Superior temporal gyrus (tissue), 1 donor: ENCODE data around the gene SLC16A6.
"Not testable (repeated sequence)": the region's sequence is repeated elsewhere in the genome, so short reads cannot be mapped to it uniquely, and the experiment has no call there.

ENCODE experiments used
- DNase-seq: peaks from one replicate; pipeline ENCODE4 v3.0.0-alpha.2; 2016; ENCODE audit errors: extremely low spot score

Gene SLC16A6

DNA sequence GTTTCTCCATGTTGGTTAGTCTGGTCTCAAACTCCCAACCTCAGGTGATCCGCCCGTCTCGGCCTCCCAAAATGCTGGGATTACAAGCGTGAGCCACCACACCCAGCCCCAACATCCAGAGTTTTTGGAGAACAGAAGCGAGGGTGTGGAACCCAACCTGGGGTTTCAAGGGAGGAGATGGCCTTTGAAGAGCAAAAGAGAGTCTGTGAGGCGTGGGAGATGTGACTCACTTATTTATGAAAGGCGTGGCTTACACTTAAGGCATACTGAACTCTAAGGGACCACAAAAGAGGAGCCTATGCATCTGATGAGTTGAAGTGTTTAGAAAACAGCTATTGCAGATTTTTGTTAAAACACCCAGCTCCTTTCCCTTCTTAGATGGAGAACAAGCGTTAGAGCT is 19.2 kb upstream of the SLC16A6 start:
- no peak for DNase-seq

DNA sequence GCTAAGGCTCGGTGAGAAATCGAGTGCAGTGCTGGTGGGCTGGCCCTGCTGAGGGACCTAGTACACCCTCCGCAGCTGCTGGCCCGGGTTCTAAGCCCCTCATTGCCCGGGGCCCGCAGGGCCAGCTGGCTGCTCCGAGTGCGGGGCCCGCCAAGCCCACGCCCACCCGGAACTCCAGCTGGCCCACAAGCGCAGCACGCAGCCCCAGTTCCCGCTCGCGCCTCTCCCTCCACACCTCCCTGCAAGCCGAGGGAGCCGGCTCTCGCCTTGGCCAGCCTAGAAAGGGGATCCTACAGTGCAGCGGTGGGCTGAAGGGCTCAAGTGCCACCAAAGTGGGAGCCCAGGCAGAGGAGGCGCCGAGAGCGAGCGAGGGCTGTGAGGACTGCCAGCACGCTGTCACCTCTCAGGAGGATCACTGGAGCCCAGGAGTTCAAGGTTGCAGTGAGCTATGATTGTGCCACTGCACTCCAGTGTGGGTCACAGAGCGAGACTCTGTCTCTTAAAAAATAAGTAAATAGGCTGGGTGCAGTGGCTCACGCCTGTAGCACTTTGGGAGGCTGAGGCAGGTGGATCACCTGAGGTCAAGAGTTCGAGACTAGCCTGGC is 18.2 kb upstream of the SLC16A6 start:
- not testable (repeated sequence) for DNase-seq

DNA sequence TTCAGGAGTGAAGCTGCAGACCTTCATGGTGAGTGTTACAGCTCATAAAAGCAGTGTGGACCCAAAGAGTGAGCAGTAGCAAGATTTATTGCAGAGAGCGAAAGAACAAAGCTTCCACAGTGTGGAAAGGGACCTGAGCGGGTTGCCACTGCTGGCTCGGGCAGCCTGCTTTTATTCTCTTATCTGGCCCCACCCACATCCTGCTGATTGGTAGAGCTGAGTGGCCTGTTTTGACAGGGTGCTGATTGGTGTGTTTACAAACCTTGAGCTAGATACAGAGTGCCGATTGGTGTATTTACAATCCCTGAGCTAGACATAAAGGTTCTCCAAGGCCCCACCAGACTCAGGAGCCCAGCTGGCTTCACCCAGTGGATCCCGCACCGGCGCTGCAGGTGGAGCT is 17.6 kb upstream of the SLC16A6 start:
- not testable (repeated sequence) for DNase-seq

DNA sequence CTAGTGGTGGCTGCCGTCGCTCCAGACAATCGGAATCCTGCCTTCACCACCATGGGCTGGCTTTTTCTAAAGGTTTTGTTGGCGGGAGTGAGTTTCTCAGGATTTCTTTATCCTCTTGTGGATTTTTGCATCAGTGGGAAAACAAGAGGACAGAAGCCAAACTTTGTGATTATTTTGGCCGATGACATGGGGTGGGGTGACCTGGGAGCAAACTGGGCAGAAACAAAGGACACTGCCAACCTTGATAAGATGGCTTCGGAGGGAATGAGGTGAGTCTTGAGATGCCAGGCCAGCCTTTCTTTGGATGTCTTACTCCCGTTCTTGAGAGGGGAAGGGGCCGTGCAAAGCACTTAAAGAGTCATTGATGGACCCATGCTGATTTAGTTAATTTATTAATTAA is 16.5 kb upstream of the SLC16A6 start:
- DNase-seq, result no peak

DNA sequence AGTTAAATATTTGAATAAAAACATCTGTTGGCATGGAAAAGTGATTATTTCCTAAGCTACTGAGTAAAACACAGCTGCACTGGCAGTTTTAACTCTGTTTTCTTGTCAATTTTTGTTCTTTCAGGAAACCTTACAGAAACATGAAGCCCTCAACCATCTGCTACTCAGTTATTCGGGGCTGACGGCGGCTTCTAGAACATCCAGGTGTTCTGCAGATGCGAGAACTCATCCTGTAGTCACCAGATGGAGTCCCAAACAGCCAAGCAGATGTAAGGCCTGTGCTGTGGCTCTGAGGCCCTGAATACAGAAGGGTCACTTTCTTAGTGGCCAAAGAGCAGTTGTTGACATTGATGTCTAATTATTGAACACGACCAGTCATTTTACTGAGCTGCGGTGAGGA is 15.9 kb upstream of the SLC16A6 start:
- DNase-seq, result no peak

DNA sequence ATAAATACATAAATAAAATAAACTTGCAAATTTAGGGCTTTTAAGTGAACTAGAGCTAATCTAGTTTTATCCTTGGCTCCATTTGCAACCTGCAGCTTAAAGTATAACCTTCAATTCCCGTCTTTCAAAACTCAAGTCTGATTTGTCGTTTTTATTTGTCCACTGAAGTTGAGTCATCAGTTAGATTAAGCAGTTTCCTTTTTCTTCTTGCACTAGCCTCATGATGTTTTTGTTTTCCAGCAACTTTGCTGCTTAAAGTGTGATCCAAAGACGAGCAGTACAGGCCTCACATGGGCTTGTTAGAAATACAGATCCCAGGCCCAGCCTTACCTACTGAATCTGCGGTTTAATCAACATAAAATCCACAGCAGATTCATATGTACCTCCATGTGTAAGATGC is 14.2 kb upstream of the SLC16A6 start:
- DNase-seq, result no peak

DNA sequence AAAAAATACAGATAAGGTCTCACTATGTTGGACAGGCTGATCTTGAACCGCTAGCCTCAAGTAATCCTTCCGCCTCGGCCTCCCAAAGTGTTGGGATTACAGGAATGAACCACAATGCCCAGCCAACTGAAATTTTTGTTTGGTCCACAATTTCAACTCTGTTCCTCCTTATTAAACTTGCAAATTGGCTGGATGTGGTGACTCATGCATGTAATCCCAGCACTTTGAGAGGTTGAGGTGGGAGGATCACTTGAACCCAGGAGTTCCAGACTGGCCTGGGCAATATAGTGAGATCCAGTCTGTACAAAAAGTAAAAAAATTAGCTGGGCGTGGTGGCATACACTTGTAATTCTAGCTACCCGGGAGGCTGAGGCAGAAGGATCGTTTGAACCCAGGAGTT is 13.8 kb upstream of the SLC16A6 start:
- DNase-seq, result no peak

DNA sequence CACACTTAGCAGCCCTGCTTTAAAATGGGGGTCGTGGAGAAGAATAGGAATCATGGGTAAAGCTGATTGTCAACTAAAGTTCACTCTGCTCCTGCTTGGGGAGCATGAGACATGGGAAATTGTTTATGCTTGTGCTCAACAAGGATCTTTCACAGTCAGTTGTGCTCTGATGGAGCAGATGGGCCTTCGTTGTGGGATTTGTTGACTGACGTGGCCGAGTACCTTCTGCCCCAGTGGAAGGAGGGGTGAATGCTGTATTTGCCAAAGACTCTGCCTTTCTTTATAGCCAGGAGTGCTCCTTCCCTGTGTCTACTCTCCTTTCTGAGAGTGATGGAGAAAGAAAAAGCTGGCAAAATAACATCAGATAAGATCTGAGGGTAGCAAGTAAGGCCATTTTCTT is 11.7 kb upstream of the SLC16A6 start:
- no peak for DNase-seq

DNA sequence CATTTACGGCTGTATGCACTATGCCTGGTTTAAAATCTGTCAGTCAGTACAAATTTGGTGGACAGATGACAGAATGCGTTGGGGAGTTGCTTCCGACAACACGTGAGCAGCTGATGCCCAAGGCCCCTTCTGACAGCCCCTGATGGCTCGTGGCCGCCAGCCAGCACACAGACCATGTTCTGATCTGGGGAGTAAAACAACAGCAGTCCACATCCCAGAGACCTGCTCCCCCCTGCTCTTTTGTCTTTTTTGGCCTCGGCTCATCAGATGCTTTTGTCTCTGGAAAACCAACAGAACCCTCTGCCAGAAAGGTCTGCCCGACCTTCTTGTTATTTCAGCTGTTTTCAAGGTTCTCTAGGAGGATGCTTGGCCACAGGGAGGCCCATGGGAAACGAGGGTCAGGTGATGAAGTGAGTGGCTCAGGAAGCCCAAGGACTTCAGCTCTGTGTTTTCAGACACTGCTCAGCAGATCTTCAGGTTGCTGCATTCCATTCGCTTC is 11.2 kb upstream of the SLC16A6 start:
- DNase-seq, result no peak

DNA sequence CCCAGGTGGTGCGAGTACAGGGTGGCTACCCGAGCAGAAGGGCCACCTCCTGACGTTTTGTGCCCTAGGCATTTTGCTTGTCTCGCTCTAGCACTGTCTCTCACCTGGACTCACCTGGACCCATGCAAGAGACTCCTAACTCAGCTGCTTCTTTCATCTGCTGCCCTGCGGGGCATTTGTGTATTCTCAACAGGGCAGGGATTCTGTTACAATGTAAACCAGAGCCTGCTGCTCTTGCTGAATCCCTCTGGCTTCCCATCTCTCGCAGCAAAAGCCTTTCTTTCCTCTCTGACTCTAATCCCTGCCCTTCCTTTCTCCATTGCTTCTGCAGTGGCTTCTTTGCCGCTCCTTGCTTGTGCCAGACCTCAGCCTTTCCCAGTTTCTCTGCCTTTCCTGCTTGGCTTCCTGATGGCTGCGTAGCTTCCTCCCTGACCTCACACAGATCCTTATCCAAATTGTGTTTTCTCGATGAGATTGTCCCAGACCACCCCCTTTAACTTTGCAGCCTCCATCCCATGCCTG is 10.6 kb upstream of the SLC16A6 start:
- no peak for DNase-seq

DNA sequence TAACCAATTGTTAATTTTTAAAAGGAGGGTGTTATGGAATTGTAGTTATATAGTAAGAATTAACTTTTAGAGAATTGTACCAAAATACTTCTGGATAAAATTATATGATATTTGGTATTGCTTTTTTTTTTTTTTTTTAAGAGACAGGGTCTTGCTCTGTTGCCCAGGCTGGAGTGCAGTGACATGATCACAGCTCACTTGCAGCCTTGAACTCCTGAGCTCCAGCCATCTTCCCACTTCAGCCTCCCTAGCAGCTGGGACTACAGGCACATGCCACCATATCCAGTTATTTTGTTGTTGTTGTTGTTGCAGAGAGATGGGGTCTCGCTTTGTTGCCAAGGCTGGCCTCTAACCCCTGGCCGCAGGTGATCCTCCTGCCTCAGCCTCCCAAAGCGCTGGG is 8.9 kb upstream of the SLC16A6 start:
- no peak for DNase-seq

DNA sequence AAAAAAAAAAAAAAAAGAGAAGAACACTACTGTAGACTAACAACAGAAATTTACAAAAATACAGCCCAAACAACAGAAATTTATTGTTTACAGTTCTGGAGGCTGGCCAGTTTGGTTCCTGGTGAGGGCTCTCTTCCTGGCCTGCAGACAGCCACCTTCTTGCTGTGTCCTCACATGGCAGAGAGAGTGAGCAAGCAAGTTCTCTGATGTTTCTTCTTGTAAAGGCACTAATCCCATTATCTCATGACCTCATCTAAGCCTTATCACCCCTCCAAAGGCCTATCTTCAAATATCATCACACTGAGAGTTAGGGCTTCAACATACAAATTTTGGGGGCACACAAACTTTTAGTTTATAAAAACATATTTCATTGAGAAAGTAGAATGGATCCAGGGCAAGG is 7.7 kb upstream of the SLC16A6 start:
- no peak for DNase-seq

DNA sequence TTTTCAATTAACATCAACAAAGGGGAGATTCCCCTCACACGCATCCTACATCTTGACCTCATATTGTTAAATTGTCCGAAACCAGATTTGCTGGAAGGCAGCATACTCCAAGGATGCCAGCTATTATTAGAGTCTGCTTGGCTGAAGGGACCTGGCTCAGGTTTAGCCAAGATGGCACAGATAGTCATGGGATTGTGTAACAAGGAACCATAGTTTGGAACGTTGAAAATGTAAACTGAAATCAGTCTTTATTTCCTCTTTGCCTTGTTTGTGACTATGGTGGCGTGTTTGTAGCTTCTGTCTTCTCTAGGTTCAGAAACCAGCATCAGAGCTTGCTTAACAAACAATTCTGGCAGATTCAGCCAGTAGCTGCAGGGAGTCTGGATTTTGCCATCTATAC is 6.3 kb upstream of the SLC16A6 start:
- DNase-seq, result no peak

DNA sequence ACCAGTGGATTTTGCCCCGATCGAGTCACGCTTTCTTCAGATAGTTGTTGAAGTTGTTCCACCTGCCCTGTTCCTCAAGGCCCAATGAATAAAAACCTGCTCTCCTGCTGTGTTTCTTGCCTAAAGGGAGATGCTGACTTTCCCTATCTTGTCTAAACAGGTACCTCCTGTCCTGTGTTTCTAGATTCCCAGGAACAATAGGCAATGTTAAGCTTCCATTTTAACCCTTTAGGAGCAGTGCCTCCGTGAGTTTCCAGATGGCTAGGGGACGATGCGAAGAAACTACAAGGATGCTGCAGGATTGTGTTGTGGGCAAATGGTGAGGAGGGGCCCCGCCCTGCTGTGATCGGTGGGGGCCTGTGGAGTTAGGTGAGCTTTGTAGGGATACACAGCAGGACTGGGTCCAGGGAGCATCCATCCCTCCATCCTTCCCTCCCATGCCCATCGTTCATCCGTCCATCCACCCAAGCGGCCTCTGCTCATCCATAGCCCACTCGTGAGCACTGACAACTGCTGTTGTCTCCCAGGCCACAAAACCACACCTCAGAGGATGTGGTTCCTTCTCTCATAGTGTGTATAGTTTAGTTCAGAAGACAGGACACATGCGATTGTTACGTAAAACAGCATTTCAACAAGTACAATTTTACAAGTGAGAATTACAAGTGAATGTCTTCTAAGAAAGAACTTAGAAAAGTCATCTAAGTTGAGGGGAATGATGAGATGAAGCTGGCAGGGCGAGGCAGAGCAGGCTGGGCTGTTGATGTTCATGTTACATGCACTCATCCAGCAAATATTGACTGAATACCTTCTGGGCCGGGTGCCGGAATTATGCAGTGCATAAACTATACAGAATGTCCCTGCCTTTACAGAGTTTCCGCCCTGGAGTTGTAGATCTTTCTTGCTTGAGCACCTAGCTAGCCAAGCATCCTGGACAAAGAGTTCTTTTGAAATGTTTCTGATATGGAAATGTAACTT is 5.6 kb upstream of the SLC16A6 start:
- no peak for DNase-seq

DNA sequence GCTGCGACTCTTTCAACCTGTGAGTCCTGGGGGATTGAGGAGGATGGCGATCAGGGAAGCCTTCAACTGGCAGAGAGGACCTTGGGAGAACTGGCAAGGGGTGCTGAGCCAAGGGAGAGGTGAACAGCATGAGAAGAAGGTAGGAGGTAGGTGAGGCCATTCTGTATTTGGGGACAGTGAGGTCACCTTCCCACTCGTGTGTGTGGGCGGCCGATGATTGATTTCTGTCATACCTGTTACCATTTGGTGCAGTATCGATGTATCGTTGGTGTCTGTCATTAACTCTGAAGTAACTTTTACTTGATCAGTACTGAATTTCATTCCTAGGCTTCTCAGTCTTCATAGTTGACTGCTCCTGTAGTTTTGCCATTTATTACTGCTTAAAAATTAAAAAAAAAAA is 4.2 kb upstream of the SLC16A6 start:
- DNase-seq, result no peak

DNA sequence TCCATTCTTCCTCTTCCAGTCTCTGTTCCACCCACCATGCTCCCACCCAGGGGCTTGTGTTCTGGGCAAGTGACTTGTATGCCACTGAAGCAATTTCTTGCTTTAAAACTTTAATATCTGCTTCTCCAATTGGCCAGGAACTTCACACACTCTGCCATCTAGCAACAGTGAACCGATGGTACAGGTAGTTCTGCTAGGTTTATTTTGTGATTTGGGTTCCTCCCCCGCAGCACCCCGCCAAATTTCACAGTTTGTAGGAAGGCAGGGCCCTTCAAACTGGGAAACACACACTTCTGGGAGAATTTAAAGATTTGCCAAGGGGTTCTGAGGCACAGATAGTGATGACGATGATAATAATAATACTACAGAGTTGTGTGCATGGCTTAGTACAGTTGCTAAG is 3.7 kb upstream of the SLC16A6 start:
- DNase-seq, result no peak

DNA sequence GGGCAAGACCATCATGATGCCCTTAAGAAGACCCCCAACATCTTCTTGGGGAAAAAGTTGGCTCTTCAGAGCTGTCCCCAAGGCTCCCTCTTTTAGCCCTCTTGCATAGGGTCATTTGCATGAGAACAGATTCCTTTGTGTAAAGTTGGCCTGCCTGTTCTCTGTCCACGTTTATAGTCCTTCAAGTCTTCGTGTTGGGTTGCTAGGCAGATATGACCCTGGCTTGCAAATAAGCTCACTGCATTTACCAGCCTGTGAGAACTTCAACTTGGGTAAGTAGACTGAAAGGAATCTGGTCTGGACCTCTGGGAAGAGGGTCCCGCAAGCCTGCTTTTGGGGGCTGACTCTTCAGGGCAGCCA is 3.2 kb upstream of the SLC16A6 start:
- no peak for DNase-seq

DNA sequence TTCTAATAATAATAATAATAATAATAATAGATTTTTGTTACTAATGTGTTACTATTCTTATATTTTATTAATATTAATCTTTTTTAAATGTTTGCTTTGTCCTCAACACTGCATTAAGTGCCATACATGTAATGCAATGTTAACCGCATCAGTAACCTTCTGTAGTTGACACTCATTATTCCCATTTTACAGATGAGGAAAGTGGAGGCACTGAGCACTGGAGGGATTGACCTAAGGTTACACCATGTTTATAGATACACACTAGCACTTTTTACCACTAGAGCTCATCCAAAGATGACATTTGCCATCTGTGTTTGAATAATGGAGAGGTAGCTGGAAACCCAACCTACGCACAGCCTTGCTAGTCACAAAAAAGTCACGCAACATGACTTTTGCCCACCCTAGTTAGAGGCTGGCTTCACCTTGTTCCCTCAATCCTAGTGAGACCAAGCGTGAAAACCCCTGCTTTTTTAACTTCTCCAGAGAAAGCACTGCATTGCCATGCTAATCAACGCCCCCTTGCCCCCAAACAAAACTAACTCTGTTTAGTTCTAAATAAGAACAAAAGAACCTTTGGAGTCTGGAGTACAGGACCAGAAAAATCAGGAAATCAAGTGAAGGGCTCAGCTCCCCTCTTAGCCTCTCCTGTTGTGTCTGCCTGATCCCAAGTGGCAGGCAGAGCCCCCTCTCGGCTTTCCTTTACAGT is 2.7 kb upstream of the SLC16A6 start:
- DNase-seq, result no peak

DNA sequence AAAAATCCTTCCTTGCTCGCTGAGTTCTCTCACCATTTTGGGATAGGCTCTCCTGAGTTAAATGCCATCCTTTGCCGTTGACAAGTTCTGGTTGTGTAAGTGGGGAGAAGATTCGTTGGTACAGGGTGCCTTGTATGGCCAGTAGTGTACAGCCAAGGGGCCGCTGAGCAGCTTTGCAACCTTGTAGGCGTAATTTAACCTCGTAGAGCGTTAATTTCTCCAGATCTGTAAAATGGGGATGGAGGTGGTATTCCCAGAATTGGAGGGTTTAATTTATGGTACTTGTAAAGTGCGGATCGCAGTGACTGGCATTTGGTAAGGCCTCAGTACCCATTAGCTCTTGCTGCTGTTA is 1.7 kb upstream of the SLC16A6 start:
- DNase-seq, result peak; percentile 41

DNA sequence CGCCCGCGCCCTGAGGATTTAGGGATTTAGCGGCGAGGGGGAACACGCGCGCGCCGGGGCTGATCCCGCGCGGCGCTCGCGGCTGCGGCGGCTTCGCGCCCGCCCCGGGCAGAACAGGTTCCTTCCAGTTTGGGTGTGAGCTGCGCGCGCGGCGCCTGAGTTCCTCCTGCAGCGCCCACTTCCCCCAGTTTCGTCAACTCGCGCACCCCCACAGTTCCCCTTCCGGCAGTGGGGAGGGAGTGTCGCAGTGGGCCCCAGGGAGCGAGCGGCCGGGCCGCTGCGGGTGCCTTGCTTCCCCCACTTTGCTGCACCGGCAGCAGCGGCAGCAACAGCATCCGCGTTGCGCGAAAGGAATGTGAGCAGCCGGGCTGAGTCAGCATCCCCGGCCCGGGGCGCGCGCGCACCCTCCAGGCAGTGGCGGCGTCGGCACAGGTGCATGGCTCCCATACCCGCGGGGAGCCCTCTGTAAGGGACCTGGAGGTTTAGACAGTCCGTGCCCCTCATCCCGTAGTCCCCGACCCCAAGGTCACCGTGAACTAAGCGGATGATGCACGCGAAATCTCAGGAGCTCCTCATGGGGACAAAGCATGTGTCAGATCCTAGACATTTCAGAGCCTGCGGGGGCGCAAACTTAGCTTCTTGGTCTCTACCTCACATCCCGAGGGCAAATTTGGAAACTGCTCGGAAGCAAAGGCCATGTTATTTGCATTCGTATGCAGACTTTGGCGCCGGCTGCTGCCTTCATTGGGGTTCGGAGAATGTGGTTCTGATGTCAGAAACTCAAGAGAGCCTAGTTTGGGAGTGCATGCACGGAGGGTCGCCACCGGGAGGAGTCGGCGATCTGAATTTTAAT is 1.1 kb upstream of the SLC16A6 start:
- peak; percentile 46 for DNase-seq

DNA sequence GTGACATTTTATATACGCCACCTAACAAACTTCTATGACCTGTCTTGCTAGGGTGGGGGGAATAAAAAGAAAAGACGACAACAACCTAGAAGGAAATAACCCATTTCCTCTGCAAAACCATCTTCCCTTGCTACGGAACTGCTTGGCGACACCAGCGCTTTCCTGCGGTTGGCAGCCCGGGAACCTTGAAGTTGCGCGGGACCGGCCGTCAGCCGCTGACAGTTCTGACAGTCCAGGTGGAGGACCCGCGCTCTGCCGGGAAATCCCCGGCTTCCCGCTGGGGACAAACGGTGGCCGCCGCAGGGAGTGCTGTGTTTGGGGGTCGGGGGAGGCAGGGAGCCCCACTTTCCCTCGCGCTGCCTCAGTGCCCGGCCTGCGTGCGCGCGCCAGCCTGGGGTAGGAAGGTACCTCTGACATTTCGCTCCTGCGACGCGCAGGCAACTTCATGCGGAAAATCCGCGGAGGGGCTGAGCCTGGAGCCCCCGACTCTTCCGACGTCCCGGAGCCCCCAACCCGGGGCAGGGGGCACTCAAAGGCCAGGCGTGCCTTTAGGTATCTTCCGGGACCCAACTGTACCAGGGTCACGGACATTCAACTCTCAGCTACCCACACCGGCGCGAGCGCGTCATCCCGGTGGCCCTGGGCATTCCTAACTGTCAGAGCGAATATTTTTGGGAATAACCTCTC is 516 bp downstream of the SLC16A6 start:
- no peak for DNase-seq
